ENCODE results near the gene DYNC1LI1.

The DYNC1LI1 gene

DNA sequence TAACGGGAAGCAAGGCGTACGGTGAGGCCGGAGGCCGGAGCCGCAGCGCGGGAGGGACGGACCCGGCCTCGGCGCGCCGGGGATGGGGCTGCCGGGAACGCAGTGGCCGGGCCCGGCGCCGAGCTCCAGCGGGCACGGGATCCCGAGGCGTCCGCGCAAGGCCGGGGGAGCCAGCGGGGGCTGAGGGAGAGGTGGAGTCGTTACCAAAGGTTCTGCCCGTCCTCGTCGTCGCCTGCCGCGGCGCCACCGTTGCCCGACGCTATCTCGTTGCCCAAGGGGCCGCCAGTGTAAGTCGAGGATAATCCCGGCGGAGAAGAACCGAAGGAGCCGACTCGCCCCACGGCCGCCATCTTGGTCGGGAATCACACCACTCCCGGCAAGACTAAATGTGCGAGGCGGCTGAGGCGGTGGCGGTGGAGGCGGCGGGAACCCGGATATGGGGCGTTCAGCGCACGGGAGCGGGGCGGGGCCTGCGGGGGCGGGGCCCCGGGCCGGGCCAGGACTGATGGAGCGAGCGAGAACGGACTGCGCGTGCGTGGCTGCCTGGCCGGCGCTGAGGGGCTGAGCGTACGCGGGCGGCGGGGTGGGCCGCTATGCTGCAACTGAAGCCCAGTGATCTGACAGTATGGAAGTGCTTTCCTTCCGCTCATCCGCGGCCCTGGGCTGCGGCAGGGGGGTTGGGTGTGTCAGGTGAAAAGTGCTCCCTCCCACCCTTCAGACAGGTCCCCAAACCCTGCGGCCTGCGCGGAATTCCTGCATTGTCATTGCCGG lies at the start of gene DYNC1LI1:
Gene DYNC1LI1, minus strand, starts transcription at position 438 of the 771 bp plus-strand sequence. Its CDS starts 88 bp downstream, at position 350.
- Mint-ChIP-seq H3K4me1 (peaks cover 16% of the 10 kb centered on the region), H3K27me3 (no peaks in the 10 kb centered on the region), H3K4me3 (peak within 1 kb of the TSS; percentile 94), H3K9me3 (no peaks in the 10 kb centered on the region), H3K27ac (peak within 1 kb of the TSS; percentile 90), H3K36me3 (no peaks in the 10 kb centered on the region)
- ATAC-seq, result peak; percentile 98

DNA sequence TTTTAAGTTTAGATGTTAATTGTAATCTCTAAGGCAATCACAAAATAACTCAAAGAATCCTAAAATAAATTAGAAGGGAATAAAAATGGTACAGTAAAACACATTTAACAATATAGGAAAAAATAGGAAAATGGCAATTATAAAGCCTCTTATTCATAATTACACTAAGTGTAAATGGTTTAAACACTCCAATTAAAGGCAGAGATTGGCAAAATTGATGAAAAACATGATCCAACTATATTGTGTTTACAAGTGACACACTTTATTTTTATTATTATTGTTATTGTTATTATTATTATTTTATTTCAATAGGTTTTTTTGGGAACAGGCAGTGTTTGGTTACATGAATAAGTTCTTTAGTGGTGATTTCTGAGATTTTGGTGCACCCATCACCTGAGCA lies 48.7 kb upstream of the DYNC1LI1 start:
- Mint-ChIP-seq H3K9me3 (peaks cover 14% of the 10 kb centered on the region), H3K4me1 (no peaks in the 10 kb centered on the region), H3K27ac (no peak overlapping the region), H3K27me3 (peaks cover 2% of the 10 kb centered on the region), H3K36me3 (no peaks in the 10 kb centered on the region), H3K4me3 (no peak overlapping the region)
- ATAC-seq, result no peak

DNA sequence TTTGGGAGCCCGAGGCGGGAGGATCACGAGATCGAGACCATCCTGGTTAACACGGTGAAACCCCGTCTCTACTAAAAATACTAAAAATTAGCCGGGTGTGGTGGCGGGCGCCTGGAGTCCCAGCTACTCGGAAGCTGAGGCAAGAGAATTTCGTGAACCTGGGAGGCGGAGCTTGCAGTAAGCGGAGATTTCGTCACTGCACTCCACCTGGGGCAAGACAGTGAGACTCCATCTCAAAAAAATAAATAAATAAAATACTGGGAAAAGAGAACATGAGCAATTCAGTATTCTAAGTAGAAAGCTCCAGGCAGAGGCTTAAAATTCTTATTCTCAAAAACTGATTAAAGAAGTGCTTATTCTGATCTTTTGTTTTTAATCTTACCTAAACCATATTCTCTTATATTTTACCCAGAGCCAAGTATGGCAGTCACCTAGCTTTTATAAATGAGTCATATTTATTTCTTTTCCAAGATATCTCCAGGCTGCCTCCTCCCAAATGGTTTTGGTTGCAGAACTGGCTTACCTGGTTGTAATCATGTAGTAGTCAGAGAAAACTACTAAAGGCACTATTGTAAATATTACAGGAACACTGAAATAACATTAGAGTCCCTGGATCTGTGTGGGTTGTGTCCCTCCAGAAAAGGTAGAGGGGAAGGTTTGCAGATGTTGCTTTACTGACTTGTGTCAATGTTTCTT lies 45.8 kb upstream of the DYNC1LI1 start:
- Mint-ChIP-seq H3K27ac (no peak overlapping the region), H3K4me1 (no peaks in the 10 kb centered on the region), H3K9me3 (peaks cover 14% of the 10 kb centered on the region), H3K4me3 (no peak overlapping the region), H3K27me3 (peaks cover 18% of the 10 kb centered on the region), H3K36me3 (no peaks in the 10 kb centered on the region)
- no peak for ATAC-seq

DNA sequence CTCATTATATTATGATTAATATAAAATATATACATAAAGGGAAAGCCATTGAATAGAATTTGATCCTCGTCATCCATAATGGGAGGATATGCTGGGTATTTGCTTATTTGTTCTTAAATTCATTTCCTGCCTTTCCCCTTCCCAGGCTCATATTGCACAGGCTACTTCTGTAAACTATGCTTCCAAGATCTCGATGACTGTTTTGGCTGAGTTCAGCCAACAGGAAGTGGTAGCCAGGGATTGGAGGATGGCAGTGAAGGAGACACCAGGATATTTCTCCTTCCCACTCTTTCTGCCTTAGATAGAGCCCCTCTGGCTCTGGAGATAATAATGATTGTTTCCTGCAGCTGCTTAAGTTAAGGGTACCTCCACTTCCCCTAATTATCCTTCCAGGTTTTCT lies 44.3 kb upstream of the DYNC1LI1 start:
- H3K9me3 Mint-ChIP-seq, result peaks cover 4% of the 10 kb centered on the region
- no peak overlapping the region for H3K27ac Mint-ChIP-seq
- H3K4me1 Mint-ChIP-seq, result no peaks in the 10 kb centered on the region
- ATAC-seq, result no peak
- H3K36me3 Mint-ChIP-seq, result no peaks in the 10 kb centered on the region
- H3K4me3 Mint-ChIP-seq, result no peak overlapping the region
- H3K27me3 Mint-ChIP-seq, result peaks cover 18% of the 10 kb centered on the region

GRCh38 chr3:32613183-32613582 lies 42.5 kb upstream of the DYNC1LI1 start:
- ATAC-seq, result no peak
- no peaks in the 10 kb centered on the region for H3K4me1 Mint-ChIP-seq
- no peak overlapping the region for H3K4me3 Mint-ChIP-seq
- H3K27me3 Mint-ChIP-seq, result peaks cover 18% of the 10 kb centered on the region
- no peaks in the 10 kb centered on the region for H3K9me3 Mint-ChIP-seq
- H3K36me3 Mint-ChIP-seq, result no peaks in the 10 kb centered on the region
- no peak overlapping the region for H3K27ac Mint-ChIP-seq

DNA sequence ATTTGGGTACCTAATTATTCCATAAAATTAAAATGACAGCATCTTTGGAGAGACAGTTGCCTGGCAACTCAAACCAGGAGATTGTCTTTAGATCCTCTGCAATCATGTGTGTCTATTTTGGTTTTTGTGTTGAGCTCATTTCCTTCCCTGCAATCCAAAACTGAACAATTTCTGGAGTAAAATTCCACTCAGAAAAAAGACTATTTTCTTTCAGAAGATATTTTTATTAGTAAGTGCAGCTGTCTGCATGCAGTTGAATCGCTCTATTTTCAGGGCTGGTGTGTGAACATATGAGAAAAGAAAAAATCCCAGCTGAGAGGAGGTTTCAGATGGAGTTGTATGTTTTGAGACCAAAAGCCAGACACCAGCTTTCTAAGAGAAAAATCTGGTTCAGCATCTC lies 41.9 kb upstream of the DYNC1LI1 start:
- no peaks in the 10 kb centered on the region for H3K36me3 Mint-ChIP-seq
- peaks cover 18% of the 10 kb centered on the region for H3K27me3 Mint-ChIP-seq
- H3K9me3 Mint-ChIP-seq, result no peaks in the 10 kb centered on the region
- no peak overlapping the region for H3K27ac Mint-ChIP-seq
- H3K4me3 Mint-ChIP-seq, result no peak overlapping the region
- H3K4me1 Mint-ChIP-seq, result no peaks in the 10 kb centered on the region
- no peak for ATAC-seq

DNA sequence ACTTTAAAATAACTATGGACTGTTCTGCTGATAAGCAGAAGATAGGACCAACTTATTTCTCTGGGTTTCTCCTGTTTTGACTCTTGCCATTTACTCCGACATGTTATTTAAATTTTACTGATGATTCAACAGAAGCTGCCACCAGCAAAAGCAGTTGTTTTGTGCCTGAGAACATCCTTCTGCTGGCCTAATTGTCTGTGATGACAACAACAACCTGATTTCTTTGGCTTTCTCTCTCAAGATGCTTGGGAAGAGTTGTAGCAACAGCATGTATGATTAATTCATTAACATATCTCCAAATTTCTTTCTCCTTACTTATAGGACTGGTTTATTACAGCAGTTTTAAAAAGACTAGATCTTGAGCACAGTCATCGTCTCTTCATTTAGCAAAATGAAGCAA lies 36.9 kb upstream of the DYNC1LI1 start:
- no peak overlapping the region for H3K4me3 Mint-ChIP-seq
- no peaks in the 10 kb centered on the region for H3K36me3 Mint-ChIP-seq
- H3K27ac Mint-ChIP-seq, result no peak overlapping the region
- no peaks in the 10 kb centered on the region for H3K9me3 Mint-ChIP-seq
- no peak for ATAC-seq
- peaks cover 5% of the 10 kb centered on the region for H3K4me1 Mint-ChIP-seq
- no peaks in the 10 kb centered on the region for H3K27me3 Mint-ChIP-seq

DNA sequence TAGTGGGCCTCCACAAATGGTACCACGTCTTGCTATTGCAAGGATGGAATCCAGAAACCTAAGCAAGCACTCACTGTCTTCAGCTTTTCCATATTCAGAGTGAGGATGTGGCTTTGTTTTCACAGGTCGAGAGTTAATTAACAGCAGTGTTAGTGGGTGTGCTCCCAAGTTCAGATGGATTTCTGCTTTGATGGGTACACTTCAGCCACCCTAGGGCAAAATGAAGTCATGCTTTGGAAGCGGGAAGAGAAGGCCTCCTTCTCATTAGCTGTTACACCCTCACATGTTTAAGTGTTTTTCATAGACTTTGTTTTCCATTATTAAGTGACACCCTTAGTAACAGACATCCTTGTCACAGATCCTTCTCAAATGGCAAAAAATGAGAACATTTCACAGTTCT lies 36.3 kb upstream of the DYNC1LI1 start:
- Mint-ChIP-seq H3K27ac (no peak overlapping the region), H3K4me3 (no peak overlapping the region), H3K27me3 (no peaks in the 10 kb centered on the region), H3K9me3 (no peaks in the 10 kb centered on the region), H3K4me1 (peaks cover 5% of the 10 kb centered on the region), H3K36me3 (no peaks in the 10 kb centered on the region)
- ATAC-seq, result no peak

- no peak overlapping the region for H3K4me3 Mint-ChIP-seq
Measured at GRCh38 chr3:32606277-32606676, 35.6 kb upstream of the DYNC1LI1 start.

GRCh38 chr3:32603064-32603463 lies 32.4 kb upstream of the DYNC1LI1 start:
- Mint-ChIP-seq H3K4me1 (peaks cover 5% of the 10 kb centered on the region), H3K9me3 (no peaks in the 10 kb centered on the region), H3K27me3 (peaks cover 20% of the 10 kb centered on the region), H3K27ac (no peak overlapping the region), H3K4me3 (no peak overlapping the region), H3K36me3 (no peaks in the 10 kb centered on the region)
- no peak for ATAC-seq

More at GRCh38 chr3:32606277-32606676, 35.6 kb upstream of the DYNC1LI1 start:
- no peak overlapping the region for H3K27ac Mint-ChIP-seq
- H3K9me3 Mint-ChIP-seq, result no peaks in the 10 kb centered on the region
- H3K4me1 Mint-ChIP-seq, result peaks cover 5% of the 10 kb centered on the region
- no peaks in the 10 kb centered on the region for H3K27me3 Mint-ChIP-seq
- no peak for ATAC-seq
- no peaks in the 10 kb centered on the region for H3K36me3 Mint-ChIP-seq

DNA sequence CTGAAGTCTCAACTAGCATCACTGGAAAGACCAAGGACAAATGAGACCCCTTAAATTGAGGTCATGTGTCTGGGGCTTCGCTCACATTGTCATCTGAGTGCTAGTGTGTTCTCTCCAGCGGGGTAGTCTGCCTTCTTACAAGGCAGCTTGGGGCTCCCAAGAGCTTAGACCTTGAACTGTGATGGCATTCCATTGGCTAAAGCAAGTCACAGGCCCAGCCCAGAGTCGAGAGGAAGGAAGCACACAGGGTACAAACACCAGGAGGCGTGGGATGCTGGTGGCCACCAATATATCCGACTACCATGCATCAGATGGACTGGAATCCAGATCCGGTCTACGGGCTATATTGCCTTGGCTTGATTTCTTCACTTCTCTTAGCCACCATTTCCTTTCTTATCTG lies 31.5 kb upstream of the DYNC1LI1 start:
- Mint-ChIP-seq H3K36me3 (no peaks in the 10 kb centered on the region), H3K4me1 (peaks cover 5% of the 10 kb centered on the region), H3K27me3 (peaks cover 26% of the 10 kb centered on the region), H3K4me3 (no peak overlapping the region), H3K9me3 (no peaks in the 10 kb centered on the region), H3K27ac (no peak overlapping the region)
- ATAC-seq, result no peak

DNA sequence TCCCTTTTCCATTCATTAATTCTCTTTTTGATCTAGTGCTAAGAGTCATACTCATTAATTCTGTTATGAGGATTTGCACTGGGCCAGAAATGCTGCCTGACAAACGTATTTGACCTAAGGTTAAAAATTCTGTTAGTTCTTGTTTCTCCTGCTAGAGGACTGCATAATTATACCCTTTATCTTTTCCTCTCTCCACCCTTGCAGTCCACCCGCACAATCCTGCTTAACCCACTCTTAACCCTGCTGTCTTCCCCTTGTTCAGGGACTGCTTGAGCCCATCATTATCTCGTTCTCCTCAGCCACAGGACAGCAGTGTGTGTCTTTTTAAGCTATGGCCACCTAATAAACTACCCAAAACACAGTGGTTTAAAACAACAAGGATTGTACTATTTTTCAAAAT lies 31.1 kb upstream of the DYNC1LI1 start:
- Mint-ChIP-seq H3K4me3 (no peak overlapping the region), H3K27ac (no peak overlapping the region), H3K4me1 (peaks cover 5% of the 10 kb centered on the region), H3K9me3 (no peaks in the 10 kb centered on the region), H3K36me3 (no peaks in the 10 kb centered on the region), H3K27me3 (peaks cover 26% of the 10 kb centered on the region)
- no peak for ATAC-seq

DNA sequence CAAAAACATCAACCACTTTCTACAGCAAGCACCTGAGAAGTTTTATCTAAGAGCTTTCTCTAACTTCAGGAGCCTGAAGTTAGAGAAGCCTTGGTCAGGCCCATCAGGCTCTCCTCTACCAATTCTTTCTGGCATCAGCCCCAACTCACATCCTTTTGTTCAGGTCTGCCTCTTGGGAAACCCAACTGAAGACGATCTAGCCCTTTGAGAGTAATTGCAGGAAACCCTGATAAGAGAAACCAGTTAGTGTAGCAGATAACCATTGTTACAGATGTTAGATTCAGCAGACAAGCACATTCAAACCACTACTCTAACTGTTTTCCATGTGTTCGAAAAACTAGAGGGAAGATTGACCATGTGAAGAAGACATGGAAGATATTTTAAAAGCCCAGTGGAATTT lies 27.0 kb upstream of the DYNC1LI1 start:
- H3K4me3 Mint-ChIP-seq, result no peak overlapping the region

GRCh38 chr3:32596909-32597369 lies 26.3 kb upstream of the DYNC1LI1 start:
- no peak for ATAC-seq
- Mint-ChIP-seq H3K4me3 (no peak overlapping the region), H3K9me3 (no peaks in the 10 kb centered on the region), H3K36me3 (no peaks in the 10 kb centered on the region), H3K27me3 (peaks cover 26% of the 10 kb centered on the region), H3K4me1 (no peaks in the 10 kb centered on the region), H3K27ac (no peak overlapping the region)

More for the DNA sequence above, 27.0 kb upstream of the DYNC1LI1 start:
- no peaks in the 10 kb centered on the region for H3K36me3 Mint-ChIP-seq
- H3K27ac Mint-ChIP-seq, result no peak overlapping the region
- no peaks in the 10 kb centered on the region for H3K4me1 Mint-ChIP-seq
- ATAC-seq, result no peak
- H3K27me3 Mint-ChIP-seq, result peaks cover 26% of the 10 kb centered on the region
- no peaks in the 10 kb centered on the region for H3K9me3 Mint-ChIP-seq

GRCh38 chr3:32596282-32596908 lies 25.7 kb upstream of the DYNC1LI1 start:
- no peaks in the 10 kb centered on the region for H3K36me3 Mint-ChIP-seq
- H3K27ac Mint-ChIP-seq, result no peak overlapping the region
- H3K27me3 Mint-ChIP-seq, result peaks cover 26% of the 10 kb centered on the region
- H3K4me3 Mint-ChIP-seq, result no peak overlapping the region
- H3K9me3 Mint-ChIP-seq, result no peaks in the 10 kb centered on the region
- ATAC-seq, result no peak
- H3K4me1 Mint-ChIP-seq, result no peaks in the 10 kb centered on the region

Data from stimulated activated memory B cell treated with anti-CD40 and anti-IgM and Interleukin-4, amounts not matched to agents 10 μg/mL and 1 μg/mL and 100 μg/mL, for 72 hours (primary cell).